GM21526 (cell line): ENCODE data around the gene DIDO1.
A peak's percentile ranks its signal among the peaks of the same experiment; 100 is the strongest.
"Not testable (repeated sequence)": the region's sequence is repeated elsewhere in the genome, so short reads cannot be mapped to it uniquely, and the experiment has no call there.

ENCODE experiments used
- ATAC-seq: cut with Tn5 transposase; IDR thresholded peaks from one replicate; pipeline ENCODE4 v1.9.1; 2021; ENCODE audit warnings: moderate library complexity; ENCODE audit not compliant: unreplicated experiment, low FRiP score

Gene DIDO1

DNA sequence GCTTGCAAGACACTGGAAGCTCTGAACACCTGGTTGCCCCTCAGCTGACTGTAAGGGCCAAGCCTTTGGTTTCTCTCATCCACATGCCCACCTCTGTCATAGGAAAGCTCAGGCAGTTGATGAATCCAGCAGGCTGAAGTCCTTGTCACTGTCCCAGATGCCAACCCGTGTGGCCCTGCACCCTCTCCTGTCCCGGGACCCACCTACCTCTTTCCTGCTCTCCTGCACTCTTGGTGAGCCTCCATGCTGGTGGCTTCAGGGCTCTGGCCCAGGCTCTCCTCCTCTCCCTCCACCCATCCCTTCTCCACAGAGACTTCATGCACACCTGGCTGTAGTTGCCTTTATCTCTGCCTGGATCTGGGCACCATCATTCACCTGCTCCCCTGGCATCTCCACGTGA, 7.7 kb upstream of the DIDO1 start:
- ATAC-seq, result no peak

DNA sequence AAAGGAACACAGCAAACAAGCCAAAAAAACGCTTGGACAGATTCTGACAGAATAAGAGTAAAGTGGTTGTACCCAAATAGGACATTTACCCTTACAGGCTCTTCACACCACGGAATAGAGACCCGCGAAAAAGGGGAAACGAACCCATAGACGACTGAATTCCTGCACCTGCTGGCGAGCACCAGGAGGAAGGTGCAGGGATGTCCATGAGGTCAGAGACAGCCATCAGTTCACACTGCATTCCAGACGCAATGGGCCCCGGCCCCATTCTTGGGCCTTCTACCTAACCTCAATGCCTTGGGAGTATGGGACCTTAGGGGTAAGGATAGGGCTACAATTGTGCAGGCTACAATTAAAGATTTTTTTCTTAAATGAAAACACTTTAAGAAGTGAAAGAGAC, 5.2 kb upstream of the DIDO1 start:
- ATAC-seq, result no peak

DNA sequence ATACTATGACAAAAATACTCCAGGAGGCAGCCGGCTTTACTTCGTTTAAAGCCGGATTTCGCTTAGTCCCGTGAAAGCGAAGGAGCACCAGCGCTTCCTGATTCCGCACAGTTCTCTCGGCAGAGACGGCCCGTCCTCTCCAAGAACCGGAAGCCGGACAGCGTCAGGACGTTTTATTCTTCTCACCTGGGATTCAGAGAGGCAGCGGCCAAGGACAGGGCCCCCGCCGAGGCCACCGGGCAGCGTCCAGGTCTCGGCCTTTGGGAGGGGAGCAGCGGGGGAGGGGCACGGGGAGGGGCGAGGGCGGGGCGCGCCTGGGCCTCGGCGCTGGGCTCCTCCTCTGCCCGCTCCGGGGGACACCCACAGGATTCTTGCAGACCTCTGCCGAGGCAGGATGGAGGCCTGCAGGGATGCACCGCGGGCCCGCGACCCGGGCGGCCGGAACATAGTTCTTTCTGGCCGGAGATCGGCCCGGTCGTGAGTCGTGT, 2.8 kb upstream of the DIDO1 start:
- no peak for ATAC-seq

DNA sequence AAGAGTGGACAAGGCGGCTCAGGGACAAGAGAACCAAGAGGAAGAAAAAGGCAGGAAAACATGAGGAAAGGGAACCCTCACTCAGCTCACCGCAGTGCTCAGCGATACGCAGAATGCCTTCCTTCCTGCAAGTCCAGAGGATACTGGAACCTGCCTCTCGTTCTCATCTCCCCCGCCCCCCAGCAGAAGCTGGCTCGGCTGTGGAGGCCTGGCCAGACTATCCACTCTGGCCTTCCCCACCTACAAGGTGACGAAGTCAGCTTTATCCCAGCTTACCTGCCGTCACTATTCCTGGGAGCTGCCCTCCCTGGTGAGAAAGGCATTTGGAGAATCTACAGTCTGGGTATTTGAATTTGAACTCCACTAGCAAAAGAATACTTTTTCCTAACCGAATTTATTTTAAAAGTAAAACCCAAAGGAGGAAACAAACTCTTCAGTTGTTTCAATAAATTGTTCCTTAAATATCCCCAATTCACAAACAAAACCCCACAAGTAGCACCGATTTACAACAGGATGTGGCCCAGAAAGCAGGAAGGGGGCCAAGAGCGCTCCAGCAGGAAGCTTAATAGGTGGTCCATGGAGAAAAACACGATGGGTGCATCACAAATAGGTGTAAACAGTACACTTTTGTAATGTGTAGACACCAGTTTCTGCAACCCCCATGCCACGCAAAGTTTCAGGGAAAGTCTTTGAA, 2.1 kb upstream of the DIDO1 start:
- ATAC-seq, result no peak

DNA sequence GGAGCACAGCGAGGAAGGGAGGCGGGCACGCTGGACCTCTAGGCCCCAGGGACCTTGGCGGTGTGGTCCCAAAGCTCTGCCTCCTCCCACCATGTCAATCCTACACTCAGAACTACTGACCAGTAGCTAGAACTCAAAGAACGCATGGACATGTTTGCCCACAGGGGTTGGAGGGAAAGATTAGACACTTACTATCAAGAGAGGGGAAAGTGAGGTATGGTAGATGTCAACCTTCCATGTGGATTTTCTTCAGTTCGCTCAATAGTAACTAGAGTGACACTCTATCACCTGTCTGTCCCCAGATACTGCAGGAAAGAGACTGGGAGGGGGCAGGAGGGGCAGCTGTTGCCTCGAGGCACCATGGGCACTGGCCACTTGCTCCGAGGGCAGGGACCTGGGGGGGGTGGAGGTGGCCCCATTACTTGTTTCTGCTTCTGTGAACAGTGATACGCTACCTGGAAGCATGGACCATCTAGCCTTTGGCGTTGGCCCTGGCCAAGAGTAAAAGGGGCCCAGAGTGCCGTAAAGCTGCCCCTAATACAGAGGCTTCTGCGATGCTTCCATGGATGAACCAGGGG, 912 bp upstream of the DIDO1 start:
- ATAC-seq, result no peak

DNA sequence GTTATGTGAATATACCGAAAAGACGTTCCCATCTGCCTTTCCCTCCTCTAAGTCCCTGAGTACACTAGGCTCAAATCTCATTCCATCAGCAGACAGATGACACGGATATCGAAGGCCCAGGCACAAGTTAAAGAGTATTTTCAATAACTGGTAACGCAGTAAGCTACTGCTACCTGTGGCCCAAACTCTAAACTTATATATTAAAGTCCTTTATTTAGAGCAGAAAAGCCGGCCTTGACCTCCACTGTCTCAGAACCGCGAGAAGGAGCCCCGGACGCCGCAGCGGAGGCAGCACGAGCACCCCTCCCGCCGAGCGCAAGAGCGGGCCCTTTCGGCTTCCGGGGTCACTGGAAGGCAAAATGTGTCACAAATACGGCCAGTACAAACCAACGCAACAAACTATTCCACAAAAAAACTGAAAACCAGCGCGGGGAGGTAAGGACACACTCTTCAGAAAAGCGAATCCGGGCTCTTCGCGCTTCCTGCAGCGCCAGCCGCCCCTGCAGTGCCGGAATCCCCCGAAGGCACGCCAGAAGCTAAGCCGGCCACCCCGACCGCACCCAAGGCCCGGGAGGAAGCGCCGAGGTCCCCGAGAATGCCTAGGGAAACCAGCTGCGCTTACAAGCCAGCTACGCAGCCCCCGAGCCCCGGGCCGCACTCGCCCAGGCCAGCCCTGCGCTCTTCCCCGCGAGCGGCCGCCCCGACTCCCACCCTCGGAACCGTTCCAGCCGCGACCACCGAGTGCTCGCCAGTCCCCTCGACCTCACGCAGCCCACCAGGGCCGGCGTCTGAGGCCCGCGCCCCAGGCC, 681 bp downstream of the DIDO1 start:
- ATAC-seq, result peak; percentile 22

DNA sequence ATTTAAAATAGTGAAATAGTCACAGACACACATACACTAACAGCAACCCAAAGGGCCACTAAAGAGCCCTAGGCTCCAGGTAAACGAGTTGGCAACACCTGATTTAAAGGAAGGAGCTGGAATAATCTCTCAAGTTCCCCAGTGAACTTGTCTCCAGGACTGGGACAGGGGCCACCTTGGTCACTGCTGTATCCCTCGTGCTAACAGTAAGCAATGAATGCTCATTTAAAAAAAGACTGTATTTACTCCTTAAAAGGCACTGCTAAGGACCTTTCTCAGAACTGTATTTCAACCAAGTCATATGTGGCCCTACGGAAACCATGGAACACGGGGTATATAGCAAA, 1.3 kb downstream of the DIDO1 start:
- no peak for ATAC-seq

DNA sequence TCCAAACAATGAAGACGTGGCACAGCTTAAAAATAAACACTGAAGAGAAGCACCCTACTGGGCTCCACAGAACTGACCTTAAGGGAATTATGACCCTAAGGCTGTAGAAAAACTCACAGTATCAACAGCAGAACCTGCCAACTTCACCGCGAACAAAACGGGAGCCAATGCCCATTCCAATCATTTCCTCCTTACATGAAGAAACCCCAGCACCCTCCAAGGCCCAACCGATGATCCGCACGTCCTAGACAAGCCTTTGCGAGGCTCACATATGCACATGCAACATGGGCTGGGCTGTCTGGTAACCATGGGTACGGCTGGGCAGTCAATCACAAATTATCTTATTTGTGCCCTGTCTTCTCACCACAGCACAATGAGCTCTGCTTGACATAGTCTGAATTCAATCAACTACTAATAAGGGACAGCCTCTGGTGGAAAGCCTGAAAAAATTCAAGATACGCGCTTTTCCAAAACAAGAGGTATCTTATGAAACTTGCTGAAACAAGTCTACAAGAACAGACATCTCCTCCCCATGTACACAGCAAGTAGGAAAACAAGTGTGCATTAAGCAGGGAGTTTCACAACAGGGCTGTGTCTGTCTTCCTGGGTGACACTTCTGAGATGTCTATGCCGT, 1.7 kb downstream of the DIDO1 start:
- no peak for ATAC-seq

DNA sequence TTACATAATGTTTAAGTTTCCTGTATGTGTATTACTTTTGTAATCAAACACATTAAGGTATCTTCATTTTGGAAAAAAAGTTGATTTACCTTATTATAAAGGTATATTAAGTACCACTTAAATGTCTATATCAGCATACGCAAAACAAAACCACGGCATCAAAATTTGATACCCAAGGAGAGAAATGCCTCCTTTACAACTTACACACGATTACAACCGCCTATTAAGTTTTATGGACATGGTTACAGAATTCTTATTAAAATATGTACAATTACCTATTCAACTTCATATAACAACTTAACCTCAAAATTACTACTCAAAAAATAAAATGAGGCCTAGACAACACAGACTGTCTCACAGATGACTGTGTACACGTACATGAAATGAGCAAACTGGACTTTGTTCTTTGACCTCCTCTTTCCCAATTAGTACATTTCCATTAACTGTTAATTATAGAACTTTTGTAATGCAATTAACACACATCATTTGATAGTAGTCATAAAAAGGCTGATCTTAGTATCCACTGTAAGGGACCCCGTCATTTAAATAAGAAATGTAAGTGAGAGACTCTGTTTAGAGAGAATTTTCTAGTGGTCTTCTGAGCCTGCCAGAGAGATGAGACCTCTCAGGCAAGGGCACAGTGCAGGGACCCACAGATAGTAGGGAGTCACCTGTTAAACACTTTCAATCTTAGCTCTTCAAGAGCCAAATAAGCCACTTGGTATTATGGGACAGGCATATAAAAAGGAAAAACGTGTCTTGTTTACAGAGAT, 2.5 kb downstream of the DIDO1 start:
- no peak for ATAC-seq

DNA sequence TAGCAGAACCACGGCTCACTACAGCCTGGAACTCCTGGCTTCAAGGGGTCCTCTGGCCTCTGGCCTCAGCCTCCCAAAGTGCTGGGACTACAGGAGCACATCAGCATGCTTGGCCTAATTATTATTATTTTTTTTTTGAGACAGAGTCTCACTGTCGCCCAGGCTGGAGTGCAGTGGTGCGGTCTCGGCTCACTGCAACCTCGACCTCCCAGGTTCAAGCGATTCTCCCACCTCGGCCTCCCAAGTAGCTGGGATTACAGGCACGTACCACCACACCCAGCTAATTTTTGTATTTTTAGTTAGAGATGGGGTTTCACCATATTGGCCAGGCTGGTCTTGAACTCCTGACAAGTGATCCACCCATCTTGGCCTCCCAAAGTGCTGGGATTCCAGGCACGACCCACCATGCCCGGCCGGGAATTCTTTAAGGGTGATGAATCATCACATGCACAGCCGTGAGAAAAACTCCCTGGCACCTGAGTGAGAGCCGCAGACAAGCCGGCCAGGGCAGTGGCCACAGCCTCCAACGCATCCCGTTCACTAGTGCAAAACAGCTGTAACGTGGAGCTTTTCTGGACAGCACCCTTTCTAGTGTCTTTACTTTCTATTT, 3.1 kb downstream of the DIDO1 start:
- not testable (repeated sequence) for ATAC-seq

DNA sequence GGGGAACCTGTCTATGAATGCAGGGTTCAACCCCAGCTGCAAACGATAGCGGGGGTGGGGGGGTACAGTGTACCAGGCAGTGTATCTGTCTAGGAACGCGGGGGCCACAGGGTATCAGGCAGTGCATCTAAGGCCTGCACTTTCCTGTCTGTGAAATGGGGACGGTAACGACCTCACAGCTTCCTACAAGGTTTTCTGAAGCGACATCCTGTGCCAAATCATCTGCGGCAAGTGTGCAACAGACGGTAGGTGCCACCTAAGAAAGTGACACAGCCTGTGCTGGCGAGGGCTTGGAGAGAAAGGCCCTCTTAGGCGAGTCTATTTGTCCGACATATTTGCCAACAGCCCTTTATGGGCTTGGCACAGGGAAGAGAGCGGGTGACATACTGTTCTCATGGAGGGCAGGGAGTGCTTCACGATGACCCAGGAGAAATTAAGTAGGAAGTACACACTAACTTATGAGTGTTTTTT, 3.8 kb downstream of the DIDO1 start:
- no peak for ATAC-seq

DNA sequence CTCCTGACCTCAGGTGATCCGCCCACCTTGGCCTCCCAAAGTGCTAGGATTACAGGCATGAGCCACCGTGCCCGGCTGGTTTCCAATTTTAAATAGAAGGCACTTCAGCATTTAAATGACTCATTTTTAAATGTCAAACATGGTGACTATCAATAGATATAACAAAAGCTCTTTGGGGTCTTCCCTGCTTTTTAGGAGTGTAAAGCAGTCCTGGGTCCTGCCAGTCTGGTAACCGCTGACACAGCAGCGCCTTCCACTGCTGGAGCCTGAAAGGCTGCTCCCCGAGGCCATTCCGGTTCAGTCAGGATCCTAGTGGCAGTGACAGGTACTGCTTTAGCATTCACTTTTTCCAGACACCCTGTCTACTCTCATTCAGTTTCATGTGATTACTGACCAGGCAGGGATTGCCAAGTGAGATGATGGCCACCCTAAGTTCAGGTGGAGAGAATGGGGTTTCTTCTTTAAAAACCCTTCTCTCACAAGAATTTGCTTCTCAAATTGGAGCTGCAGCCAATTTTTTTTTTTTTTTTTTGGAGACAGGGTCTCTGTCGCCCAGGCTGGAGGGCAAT, 5.1 kb downstream of the DIDO1 start:
- ATAC-seq, result no peak

DNA sequence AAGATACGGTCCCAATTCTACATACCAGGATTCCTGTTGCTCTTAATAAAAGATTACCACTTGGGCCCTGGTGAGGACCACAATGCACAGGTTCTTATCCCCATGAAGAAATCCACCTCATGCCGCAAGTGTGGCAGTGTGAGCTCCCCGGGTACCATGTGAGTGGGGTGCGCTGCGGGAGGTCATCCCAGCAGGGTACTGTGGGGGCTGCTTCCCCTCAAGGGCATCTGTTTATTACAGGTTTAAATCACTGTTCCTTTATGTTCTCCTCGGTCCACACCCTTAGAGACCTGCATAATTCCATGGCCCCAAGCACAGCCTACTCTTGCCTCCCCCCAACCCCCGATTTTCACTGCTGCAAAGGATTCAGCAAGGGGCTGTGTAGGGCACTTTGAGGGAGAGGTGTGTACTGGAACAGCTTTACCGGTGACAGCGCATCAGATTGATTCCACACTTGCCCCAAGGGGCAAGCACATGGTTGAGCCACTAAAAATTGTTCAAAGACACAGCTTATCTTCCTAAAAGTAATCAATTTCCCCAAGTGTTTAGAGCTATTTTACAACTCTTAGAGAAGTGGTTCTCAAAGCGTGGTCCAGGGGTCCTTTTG, 6.2 kb downstream of the DIDO1 start:
- no peak for ATAC-seq

DNA sequence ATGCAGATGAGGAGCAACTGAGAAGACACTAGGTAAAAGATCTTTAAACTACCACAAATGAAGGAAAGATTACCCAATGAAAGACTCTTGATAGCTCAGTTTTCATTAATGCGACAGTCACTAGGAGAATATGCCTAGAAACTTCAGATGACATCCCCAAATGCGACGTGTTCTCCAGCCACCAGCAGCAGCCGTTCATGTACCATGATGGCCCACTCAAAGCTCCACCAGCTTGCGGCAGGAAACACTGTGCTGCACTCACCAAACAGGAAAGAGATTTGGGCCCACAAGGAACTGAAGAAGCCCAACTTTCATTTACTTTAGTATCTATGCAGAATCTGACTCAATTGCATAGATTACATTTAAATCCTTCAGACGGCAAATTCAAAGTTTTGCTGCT, 7.5 kb downstream of the DIDO1 start:
- ATAC-seq, result no peak

DNA sequence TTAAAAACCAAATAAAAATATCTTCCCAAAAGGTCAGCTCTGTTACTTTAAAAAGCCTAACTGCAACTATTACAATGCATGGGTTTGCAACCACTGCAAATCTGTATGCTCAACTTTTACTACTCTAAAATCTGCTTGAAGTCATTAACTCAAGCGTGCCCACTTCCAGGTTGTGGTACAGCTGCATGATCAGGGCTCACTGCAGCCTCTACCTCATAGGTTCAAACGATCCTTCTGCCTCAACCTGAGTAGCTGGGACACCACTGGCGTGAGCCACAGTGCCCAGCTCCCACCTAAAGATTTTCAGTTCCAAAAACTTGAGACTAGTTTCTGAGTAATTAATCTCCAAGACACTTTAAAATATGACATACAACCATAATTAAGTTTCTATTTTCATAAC, 8.2 kb downstream of the DIDO1 start:
- no peak for ATAC-seq

DNA sequence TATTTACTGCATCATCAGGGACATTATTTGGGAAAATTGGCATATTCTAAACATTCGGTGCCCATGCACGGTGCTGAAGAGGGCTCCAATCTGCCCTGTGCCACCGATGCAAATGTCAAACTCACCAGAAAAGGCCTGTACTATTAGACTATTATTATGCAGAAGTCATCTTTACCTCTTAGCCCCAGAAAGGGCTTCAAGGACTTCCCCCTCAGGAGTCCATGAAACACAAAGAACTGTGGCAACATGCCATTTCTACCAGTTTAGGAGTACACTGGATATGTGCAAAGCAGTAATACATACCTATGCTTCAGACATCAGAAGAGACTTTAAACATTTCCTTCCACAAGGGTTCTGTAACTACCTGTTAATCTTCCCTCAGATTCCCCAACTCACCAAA, 8.6 kb downstream of the DIDO1 start:
- ATAC-seq, result no peak

DNA sequence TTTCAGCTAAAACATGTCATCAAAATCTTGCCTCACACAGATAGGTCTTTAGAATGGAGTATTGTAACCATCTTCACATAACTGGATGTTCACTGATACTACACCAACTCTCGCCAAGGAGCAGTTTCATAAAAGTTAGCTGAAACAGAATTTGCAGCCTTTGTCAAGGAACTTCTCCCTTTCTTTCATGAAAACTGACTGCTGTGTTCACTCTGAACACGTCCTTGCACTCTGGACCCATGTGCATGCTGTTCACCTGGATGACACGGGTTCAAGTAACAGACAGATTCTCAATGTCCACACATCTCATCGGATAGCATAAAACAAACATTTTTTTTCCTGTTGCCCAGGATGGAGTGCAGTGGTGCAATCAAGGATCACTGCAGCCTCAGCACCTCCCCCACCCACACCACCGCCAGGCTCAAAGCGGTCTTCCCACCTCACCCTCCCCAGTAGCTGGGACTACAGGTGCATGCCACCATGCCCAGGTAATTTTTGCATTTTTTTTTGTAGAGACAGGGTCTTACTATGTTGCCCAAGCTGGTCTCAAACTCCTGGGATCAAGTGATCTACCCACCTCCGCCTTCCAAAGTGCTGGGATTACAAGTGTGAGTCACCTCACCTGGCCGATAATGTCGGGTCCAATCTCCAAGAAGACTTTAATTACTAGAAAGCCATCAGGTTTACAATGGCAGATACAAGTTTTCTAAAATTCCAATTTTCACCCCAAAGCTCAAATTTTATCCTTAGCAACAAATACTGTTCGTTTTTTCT, 9.4 kb downstream of the DIDO1 start:
- ATAC-seq, result no peak

DNA sequence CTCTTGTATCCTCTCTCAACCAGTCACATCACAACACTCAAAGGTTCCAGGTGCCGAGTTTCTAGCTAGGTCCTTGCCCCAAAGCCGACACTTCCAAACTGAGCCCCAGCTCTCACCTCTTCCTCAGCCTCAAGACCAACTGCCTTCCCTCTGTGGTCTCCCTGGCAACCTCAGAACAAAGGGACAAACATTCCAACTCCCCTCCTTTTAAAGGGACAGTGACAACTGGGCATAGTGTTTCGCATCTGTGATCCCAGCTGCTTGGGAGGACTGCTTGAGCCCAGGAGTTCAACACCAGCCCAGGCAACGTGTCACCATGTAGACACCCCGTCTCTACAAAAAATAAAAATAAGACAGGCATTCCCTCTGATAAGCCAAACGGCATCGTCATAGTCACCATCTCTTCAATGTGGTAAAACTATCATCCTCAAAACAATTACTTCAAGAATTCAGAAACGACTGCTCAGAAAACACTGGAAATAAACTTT, 11.3 kb downstream of the DIDO1 start:
- no peak for ATAC-seq
